Gastroesophageal sphincter (tissue), 4 donors: ENCODE results near the gene UBR7. TPM values are rescaled to one million over a fixed set of nuclear protein-coding genes. Genes with fewer than 3 reads are reported as not detected.

Experiments used
- ATAC-seq: fragments of 150-250 bp; one replicate; pipeline ENCODE4 v1.9.1; 2016; ENCODE audit warnings: mild to moderate bottlenecking, moderate library complexity
- H3K27ac ChIP-seq, 4 donors: fragments of 200-600 bp; sonication (generic) in 3 of 4; 1 replicate in 3 of 4; 2 replicates in 1 of 4; pipeline ENCODE4 v1.5.1; 2016 to 2019
- H3K27me3 ChIP-seq: fragments of 200-600 bp; sonication (generic); one replicate; pipeline ENCODE4 v1.5.1; 2019
- H3K36me3 ChIP-seq, 2 donors: fragments of 200-600 bp; sonication (generic); one replicate each; pipeline ENCODE4 v1.5.1; 2019; ENCODE audit warnings: control low read depth in 1 of 2
- H3K4me1 ChIP-seq, 3 donors: fragments of 200-600 bp; sonication (generic); 1 replicate in 2 of 3; 2 replicates in 1 of 3; pipeline ENCODE4 v1.5.1; 2016 to 2019; ENCODE audit warnings: control low read depth in 2 of 3
- H3K4me3 ChIP-seq, 2 donors: fragments of 200-600 bp; sonication (generic); one replicate each; pipeline ENCODE4 v1.5.1; 2019; ENCODE audit warnings: mild to moderate bottlenecking in 1 of 2, moderate library complexity in 1 of 2
- H3K9me3 ChIP-seq, 3 donors: fragments of 200-600 bp; sonication (generic); one replicate each; pipeline ENCODE4 v1.5.1; 2017 to 2019; ENCODE audit warnings: control low read depth in 2 of 3
- CTCF ChIP-seq, 4 experiments: fragments of 200-600 bp in 2 of 4; fragments of 450-650 bp in 2 of 4; sonication (generic) in 1 of 4; IDR thresholded peaks; one replicate each; pipeline ENCODE4 v1.5.1; 2017 to 2019; ENCODE audit warnings: antibody characterized with exemption in 4 of 4, mild to moderate bottlenecking in 2 of 4, moderate library complexity in 2 of 4
- EP300 ChIP-seq: sonication (generic); formaldehyde crosslinking; IDR thresholded peaks from one replicate; pipeline ENCODE4 v1.6.1; 2017; ENCODE audit warnings: antibody characterized with exemption, mild to moderate bottlenecking
- POLR2A ChIP-seq, 2 donors: fragments of 450-650 bp; IDR thresholded peaks; one replicate each; pipeline ENCODE4 v1.6.1; 2017; ENCODE audit warnings: antibody characterized with exemption in 2 of 2, mild to moderate bottlenecking in 2 of 2, moderate library complexity in 1 of 2
- POLR2AphosphoS5 ChIP-seq: sonication (generic); formaldehyde crosslinking; IDR thresholded peaks from one replicate; pipeline ENCODE4 v1.6.1; 2017; ENCODE audit warnings: antibody characterized with exemption
- WGBS, 2 donors: methylation state at CpG; one replicate each; pipeline ENCODE4 v1.1.5; 2018; ENCODE audit warnings: low coverage in 1 of 2; 5-methylcytosine and 5-hydroxymethylcytosine counted together
- total RNA-seq, 4 donors: library from RNA; depleted of rRNA; stranded (reverse); fragments of >200 nt; gene quantifications; one replicate each; pipeline ENCODE4 v1.1.0, GENCODE V29; 2016

The UBR7 gene
- total RNA-seq, 4 donors from 2014 or later, result 22.6 to 37.4 (median 27.9) TPM

- TF ChIP-seq CTCF (IDR thresholded peaks at IDR 0.05) (peak in 2 of 4 experiments; percentile 21 to 55), POLR2AphosphoS5 (peak; percentile 34), EP300 (no peak), POLR2A (IDR thresholded peaks at IDR 0.05) (no peak)
- Histone ChIP-seq H3K36me3 (peaks cover 3 to 26% of the 10 kb centered on the region in 2 donors), H3K27ac (peak overlapping the region; percentile 53 to 95 (median 92)), H3K4me3 (peak overlapping the region; percentile 58 to 93), H3K9me3 (no peaks in the 10 kb centered on the region), H3K4me1 (peaks cover 4 to 44% (median 4%) of the 10 kb centered on the region in 3 donors), H3K27me3 (no peaks in the 10 kb centered on the region)
- peak; percentile 53 for ATAC-seq
- 1% methylated on average over 21 to 23 of the region's 23 CpGs for WGBS, 2 donors
Measured at GRCh38 chr14:93207468-93208308, 632 bp downstream of the UBR7 start.

GRCh38 chr14:93212432-93212831 lies 5.4 kb downstream of the UBR7 start:
- Histone ChIP-seq H3K4me3 (no peak overlapping the region), H3K27ac (no peak overlapping the region), H3K36me3 (peaks cover 3 to 74% of the 10 kb centered on the region in 2 donors), H3K9me3 (no peaks in the 10 kb centered on the region), H3K27me3 (no peaks in the 10 kb centered on the region), H3K4me1 (peaks cover 0 to 22% (median 4%) of the 10 kb centered on the region in 3 donors)
- TF ChIP-seq POLR2A (IDR thresholded peaks at IDR 0.05) (no peak), EP300 (no peak), POLR2AphosphoS5 (no peak), CTCF (IDR thresholded peaks at IDR 0.05) (no peak)
- no peak for ATAC-seq
- WGBS, 2 donors, result 71 to 74% methylated on average over 3 of the region's 3 CpGs

DNA sequence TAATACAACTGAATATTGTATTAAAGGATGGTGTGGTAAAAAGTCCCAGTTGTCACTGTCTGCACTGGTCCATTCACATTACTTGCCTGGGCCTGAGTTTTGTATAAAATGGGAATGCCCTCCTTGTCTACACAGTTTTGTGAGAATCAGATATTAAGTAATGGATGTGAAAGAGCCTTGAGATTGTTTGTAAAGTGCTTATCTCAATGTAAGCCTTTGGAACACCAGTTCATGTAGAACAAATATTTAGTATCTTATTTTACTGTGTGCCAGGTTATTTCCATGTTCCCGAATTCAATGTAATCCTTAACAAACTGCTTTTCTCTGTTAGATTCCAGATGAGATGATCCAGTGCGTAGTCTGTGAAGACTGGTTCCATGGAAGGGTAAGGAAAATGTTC lies 7.5 kb downstream of the UBR7 start:
- no peak for ATAC-seq
- Histone ChIP-seq H3K4me3 (no peak overlapping the region), H3K27ac (no peak overlapping the region), H3K4me1 (peaks cover 0 to 3% (median 0%) of the 10 kb centered on the region in 3 donors), H3K9me3 (no peaks in the 10 kb centered on the region), H3K36me3 (peaks cover 3 to 95% of the 10 kb centered on the region in 2 donors), H3K27me3 (no peaks in the 10 kb centered on the region)
- 83 to 86% methylated on average over 2 of the region's 2 CpGs for WGBS, 2 donors
- TF ChIP-seq POLR2AphosphoS5 (no peak), EP300 (no peak), POLR2A (IDR thresholded peaks at IDR 0.05) (no peak), CTCF (IDR thresholded peaks at IDR 0.05) (no peak)

GRCh38 chr14:93219103-93219726 lies 12.2 kb downstream of the UBR7 start:
- Histone ChIP-seq H3K27ac (no peak overlapping the region), H3K4me1 (no peaks in the 10 kb centered on the region), H3K9me3 (no peaks in the 10 kb centered on the region), H3K27me3 (no peaks in the 10 kb centered on the region), H3K4me3 (no peak overlapping the region), H3K36me3 (peaks cover 0 to 100% of the 10 kb centered on the region in 2 donors)
- no peak for ATAC-seq
- no peak for TF ChIP-seq POLR2A (IDR thresholded peaks at IDR 0.05)
- no peak for TF ChIP-seq POLR2AphosphoS5
- peak; percentile 13 to 37 (median 14) for TF ChIP-seq CTCF (IDR thresholded peaks at IDR 0.05)
- 42 to 45% methylated on average over 3 of the region's 3 CpGs for WGBS, 2 donors

DNA sequence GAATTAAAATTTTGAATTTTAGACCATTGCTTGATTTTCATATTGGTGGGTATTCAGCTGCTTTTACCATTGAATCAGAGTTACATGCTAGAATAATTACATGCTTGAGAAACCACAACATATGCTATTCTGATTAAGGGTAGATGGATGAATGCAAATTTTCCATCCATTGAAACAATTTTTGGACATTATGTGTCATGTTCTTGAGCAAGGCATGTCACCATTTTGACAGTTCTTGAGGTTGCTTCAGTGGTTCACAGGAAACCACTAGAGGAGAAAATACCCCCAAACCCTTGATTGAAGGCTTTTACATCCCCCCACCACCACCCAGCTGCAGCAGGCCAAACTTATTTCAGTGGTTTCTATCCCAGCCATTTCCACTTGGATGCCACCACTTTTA lies 13.5 kb downstream of the UBR7 start:
- H3K4me3 ChIP-seq, result no peak overlapping the region
- H3K4me1 ChIP-seq, result no peaks in the 10 kb centered on the region
- TF ChIP-seq EP300 (no peak), POLR2A (IDR thresholded peaks at IDR 0.05) (no peak), CTCF (IDR thresholded peaks at IDR 0.05) (no peak), POLR2AphosphoS5 (no peak)
- H3K9me3 ChIP-seq, result no peaks in the 10 kb centered on the region
- no peak overlapping the region for H3K27ac ChIP-seq
- H3K36me3 ChIP-seq, result peaks cover 0 to 100% of the 10 kb centered on the region in 2 donors
- no peak for ATAC-seq
- no peaks in the 10 kb centered on the region for H3K27me3 ChIP-seq
